SK-N-SH treated with all-trans-retinoic acid at 6 μM for 48 hours (cell line): Measurements from ENCODE around the gene TAAR1.

ENCODE experiments used
- ATAC-seq: fragments of 200-7000 bp; cut with Tn5 transposase; 3 replicates; pipeline ENCODE4 v1.9.1; 2020; ENCODE audit warnings: mild to moderate bottlenecking, moderate library complexity
- ARNTL ChIP-seq: fragments of 450-650 bp; formaldehyde crosslinking; IDR thresholded peaks from 2 replicates; pipeline ENCODE4 v1.5.0; 2020; ENCODE audit warnings: low read depth, mild to moderate bottlenecking, moderate library complexity, borderline replicate concordance
- BACH2 ChIP-seq: fragments of 250-450 bp; sonication (Bioruptor Pico); IDR thresholded peaks from 2 replicates; pipeline ENCODE4 v1.9.0; 2021; ENCODE audit warnings: mild to moderate bottlenecking, borderline replicate concordance
- CREB5 ChIP-seq: fragments of 250-450 bp; sonication (Bioruptor Pico); IDR thresholded peaks from 2 replicates; pipeline ENCODE4 v1.5.1; 2020; ENCODE audit warnings: low read depth, mild to moderate bottlenecking, moderate library complexity
- CSDC2 ChIP-seq: fragments of 250-450 bp; sonication (Bioruptor Pico); IDR thresholded peaks from 2 replicates; pipeline ENCODE4 v1.5.0; 2020; ENCODE audit warnings: mild to moderate bottlenecking, moderate library complexity
- CSRNP3 ChIP-seq: fragments of 250-450 bp; sonication (Bioruptor Pico); IDR thresholded peaks from 2 replicates; pipeline ENCODE4 v1.5.1; 2021; ENCODE audit warnings: mild to moderate bottlenecking, moderate library complexity
- ESRRG ChIP-seq: fragments of 250-450 bp; sonication (Bioruptor Pico); IDR thresholded peaks from 2 replicates; pipeline ENCODE4 v1.6.1; 2021; ENCODE audit warnings: mild to moderate bottlenecking
- GLIS3 ChIP-seq: fragments of 250-450 bp; sonication (Bioruptor Pico); IDR thresholded peaks from 2 replicates; pipeline ENCODE4 v1.5.0; 2020; ENCODE audit warnings: mild to moderate bottlenecking, moderate library complexity
- ISL1 ChIP-seq: fragments of 250-450 bp; sonication (Bioruptor Pico); IDR thresholded peaks from 2 replicates; pipeline ENCODE4 v2.1.2; 2022; ENCODE audit warnings: mild to moderate bottlenecking, moderate library complexity
- PATZ1 ChIP-seq: fragments of 250-450 bp; sonication (Bioruptor Pico); IDR thresholded peaks from 2 replicates; pipeline ENCODE4 v1.8.0; 2020; ENCODE audit warnings: mild to moderate bottlenecking, moderate library complexity, borderline replicate concordance
- POU6F1 ChIP-seq: fragments of 250-450 bp; sonication (Bioruptor Pico); IDR thresholded peaks from 2 replicates; pipeline ENCODE4 v1.8.0; 2021; ENCODE audit warnings: low read depth, mild to moderate bottlenecking, moderate library complexity, borderline replicate concordance
- PPARA ChIP-seq: fragments of 250-450 bp; sonication (Bioruptor Pico); IDR thresholded peaks from 2 replicates; pipeline ENCODE4 v1.5.0; 2020; ENCODE audit warnings: mild to moderate bottlenecking, borderline replicate concordance
- RARB ChIP-seq: fragments of 250-450 bp; sonication (Bioruptor Pico); IDR thresholded peaks from 2 replicates; pipeline ENCODE4 v1.8.0; 2021; ENCODE audit warnings: mild to moderate bottlenecking, moderate library complexity
- SNAI2 ChIP-seq: fragments of 250-450 bp; sonication (Bioruptor Pico); IDR thresholded peaks from 2 replicates; pipeline ENCODE4 v1.5.0; 2020; ENCODE audit warnings: mild to moderate bottlenecking, moderate library complexity
- TCF4 ChIP-seq: fragments of 250-450 bp; sonication (Bioruptor Pico); IDR thresholded peaks from 2 replicates; pipeline ENCODE4 v1.8.0; 2021; ENCODE audit warnings: mild to moderate bottlenecking, moderate library complexity, borderline replicate concordance
- TOX ChIP-seq: fragments of 250-450 bp; sonication (Bioruptor Pico); IDR thresholded peaks from 2 replicates; pipeline ENCODE4 v1.8.0; 2021; ENCODE audit warnings: mild to moderate bottlenecking, moderate library complexity, borderline replicate concordance
- TSHZ2 ChIP-seq: fragments of 250-450 bp; sonication (Bioruptor Pico); IDR thresholded peaks from 2 replicates; pipeline ENCODE4 v1.5.0; 2020; ENCODE audit warnings: mild to moderate bottlenecking, moderate library complexity
- ZFP3 ChIP-seq: fragments of 250-450 bp; sonication (Bioruptor Pico); IDR thresholded peaks from 2 replicates; pipeline ENCODE4 v1.5.0; 2020; ENCODE audit warnings: mild to moderate bottlenecking, moderate library complexity
- ZFP30 ChIP-seq: fragments of 450-650 bp; formaldehyde crosslinking; IDR thresholded peaks from 2 replicates; pipeline ENCODE4 v1.5.0; 2022; ENCODE audit warnings: mild to moderate bottlenecking, moderate library complexity
- ZNF565 ChIP-seq: fragments of 450-650 bp; formaldehyde crosslinking; conservative IDR thresholded peaks from 2 replicates; pipeline ENCODE4 v1.5.0; 2020; ENCODE audit warnings: low read depth, mild to moderate bottlenecking, moderate library complexity
- ZNF70 ChIP-seq: fragments of 450-650 bp; formaldehyde crosslinking; IDR thresholded peaks from 2 replicates; pipeline ENCODE4 v1.5.0; 2020; ENCODE audit warnings: mild to moderate bottlenecking, moderate library complexity
- ZNF8 ChIP-seq: fragments of 450-650 bp; formaldehyde crosslinking; IDR thresholded peaks from 2 replicates; pipeline ENCODE4 v1.5.0; 2020; ENCODE audit warnings: mild to moderate bottlenecking, moderate library complexity

Gene TAAR1

GRCh38 chr6:132669690-132670291 lies 10.8 kb upstream of the TAAR1 start:
- peak; percentile 71 for ATAC-seq

GRCh38 chr6:132666118-132666517 lies 7.1 kb upstream of the TAAR1 start:
- ATAC-seq = no peak
- no peak for TF ChIP-seq ESRRG (CRISPR knock-in tag)
- no peak for TF ChIP-seq ZFP3 (CRISPR knock-in tag)
- TF ChIP-seq TOX (CRISPR knock-in tag) = no peak
- no peak for TF ChIP-seq TSHZ2 (CRISPR knock-in tag)
- no peak for TF ChIP-seq CSDC2
- no peak for TF ChIP-seq ARNTL (CRISPR knock-in tag)

More at GRCh38 chr6:132669690-132670291, 10.8 kb upstream of the TAAR1 start:
- no peak for TF ChIP-seq TSHZ2 (CRISPR knock-in tag)
- TF ChIP-seq RARB (CRISPR knock-in tag) = no peak
- TF ChIP-seq TCF4 (CRISPR knock-in tag) = no peak
- TF ChIP-seq SNAI2 (CRISPR knock-in tag) = no peak
- TF ChIP-seq CREB5 (CRISPR knock-in tag) = no peak
- TF ChIP-seq ARNTL (CRISPR knock-in tag) = no peak
- TF ChIP-seq PPARA = no peak
- no peak for TF ChIP-seq ZFP30 (CRISPR knock-in tag)
- no peak for TF ChIP-seq BACH2 (CRISPR knock-in tag)
- no peak for TF ChIP-seq ZNF8 (CRISPR knock-in tag)
- TF ChIP-seq CSRNP3 = no peak
- no peak for TF ChIP-seq ZNF565 (CRISPR knock-in tag)
- no peak for TF ChIP-seq TOX (CRISPR knock-in tag)
- TF ChIP-seq GLIS3 = no peak
- no peak for TF ChIP-seq PATZ1 (CRISPR knock-in tag)
- TF ChIP-seq POU6F1 (CRISPR knock-in tag) = no peak
- no peak for TF ChIP-seq ZNF70 (CRISPR knock-in tag)
- TF ChIP-seq ISL1 (CRISPR knock-in tag) = no peak
